Adrenal gland (tissue), 12 donors: ENCODE measurements around the gene C1QL4. TPM values are rescaled to one million over a fixed set of nuclear protein-coding genes. Genes with fewer than 3 reads are reported as not detected.

ENCODE experiments used
- DNase-seq, 7 donors: peaks; one replicate each; pipeline ENCODE4 v3.0.0-alpha.2; 2019 to 2020
- H3K27ac ChIP-seq, 5 donors: fragments of 200-600 bp; sonication (generic) in 4 of 5; 1 replicate in 3 of 5; 2 replicates in 2 of 5; pipeline versions ENCODE4 v1.5.1 to v1.8.0; 2016 to 2020; ENCODE audit warnings: mild to moderate bottlenecking in 1 of 5
- H3K27me3 ChIP-seq: fragments of 200-600 bp; 2 replicates; pipeline ENCODE4 v1.8.0; 2021
- H3K36me3 ChIP-seq, 2 donors: fragments of 200-600 bp; replicated peaks in 1 of 2; 1 replicate in 1 of 2; 2 replicates in 1 of 2; pipeline versions ENCODE4 v1.5.1 to v1.8.0; 2018 to 2022
- H3K4me1 ChIP-seq, 2 donors: fragments of 200-600 bp; replicated peaks in 1 of 2; 1 replicate in 1 of 2; 2 replicates in 1 of 2; pipeline versions ENCODE4 v1.5.1 to v1.8.0; 2018 to 2021
- H3K4me3 ChIP-seq, 4 donors: fragments of 200-600 bp; sonication (generic) in 3 of 4; one replicate each; pipeline ENCODE4 v1.5.1; 2016 to 2018
- H3K9me3 ChIP-seq, 3 donors: fragments of 200-600 bp; sonication (generic) in 1 of 3; replicated peaks in 1 of 3; 1 replicate in 2 of 3; 2 replicates in 1 of 3; pipeline versions ENCODE4 v1.5.1 to v1.8.0; 2016 to 2021
- CTCF ChIP-seq, 6 experiments: fragments of 450-650 bp in 4 of 6; fragments of 200-600 bp in 2 of 6; sonication (generic) in 1 of 6; IDR thresholded peaks; 1 replicate in 5 of 6; 2 replicates in 1 of 6; pipeline versions ENCODE4 v1.5.1 to v1.8.0; 2016 to 2021; ENCODE audit warnings: antibody characterized with exemption in 6 of 6, mild to moderate bottlenecking in 2 of 6, moderate library complexity in 1 of 6
- POLR2A ChIP-seq, 2 donors: fragments of 450-650 bp; IDR thresholded peaks; one replicate each; pipeline ENCODE4 v1.6.1; 2017; ENCODE audit warnings: antibody characterized with exemption in 2 of 2, mild to moderate bottlenecking in 2 of 2, moderate library complexity in 1 of 2
- WGBS, 4 donors: extraction: QIAGEN DNeasy Blood & Tissue Kit in 2 of 4; methylation state at CpG; one replicate each; pipeline versions ENCODE4 v1.1.5 to v1.1.7; 2013 to 2017; 5-methylcytosine and 5-hydroxymethylcytosine counted together
- intact Hi-C, 2 donors: fragments of 100-400 bp; cut with DNase I; formaldehyde crosslinking; loops; one replicate each; pipeline versions ENCODE4 v1.14.1 to v1.15.0; 2022 to 2023
- polyA plus RNA-seq, 3 donors: library from polyadenylated mRNA; stranded (reverse); fragments of 200-250 nt in 2 of 3; fragments of 350-450 nt in 1 of 3; fragmentation: Illumina TruSeq in 1 of 3; extraction: RNeasy Lipid Tissue Mini Kit (QIAGEN cat#74804) in 1 of 3; gene quantifications; one replicate each; pipeline ENCODE4 v1.2.3, GENCODE V29; 2013 to 2014
- total RNA-seq, 9 donors: library from RNA; depleted of rRNA in 4 of 9; stranded (reverse); fragments of >200 nt in 4 of 9; fragments of 120-200 nt in 1 of 9; fragmentation: NEBNext Ultra II Directional in 1 of 9; extraction: Animal tissue kit (Norgen Biotek cat#: 25700) in 1 of 9; gene quantifications; one replicate each; pipeline versions ENCODE4 v1.1.0 to v1.2.4, GENCODE V29; 2013 to 2023
- donor health status: healthy with polysubstance abuse.
- donor health status: Bipolar disorder and iron deficiency.
- donor health status: DM: yes; HTN: yes; CAD: no.
- donor health status: DM: no; HTN: no; CAD: no.
- donor health status: DM: no; HTN: no; CAD: no.
- donor health status: DM: yes; HTN: yes; CAD: no.

C1QL4 gene
- total and polyA plus RNA-seq, 12 donors, result 0.14 to 0.20 TPM; not detected in 10

GRCh38 chr12:49305762-49306510 lies 31.1 kb downstream of the C1QL4 start:
- 80 to 87% (median 81%) methylated on average over 6 of the region's 6 CpGs for WGBS, 4 donors
- intact Hi-C loops, result no loop called here
- no peaks in the 10 kb centered on the region for H3K27me3 ChIP-seq

DNA sequence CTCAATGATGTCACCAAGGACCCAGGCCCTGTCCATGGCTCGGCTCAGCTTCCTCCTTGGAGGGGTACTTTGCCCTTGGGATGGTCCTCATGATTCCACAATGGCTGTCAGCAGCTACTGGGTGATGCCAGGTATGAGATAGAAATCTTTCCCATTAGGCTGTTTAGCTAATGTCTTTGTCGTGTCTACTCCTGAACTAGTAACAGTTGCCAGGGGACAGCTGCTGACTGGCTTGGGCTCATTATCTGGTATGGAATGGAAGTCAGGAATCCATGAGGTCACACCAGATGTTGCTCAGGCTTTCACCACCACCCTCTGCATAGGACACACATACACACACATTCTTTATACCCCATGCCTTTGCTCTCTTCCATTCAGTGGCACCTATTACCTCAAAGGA lies 32.8 kb downstream of the C1QL4 start:
- peaks cover 1% of the 10 kb centered on the region for H3K27me3 ChIP-seq
- 79 to 88% (median 81%) methylated on average over 2 of the region's 2 CpGs for WGBS, 4 donors

More at GRCh38 chr12:49305762-49306510, 31.1 kb downstream of the C1QL4 start:
- H3K9me3 ChIP-seq, result no peaks in the 10 kb centered on the region
- H3K27ac ChIP-seq, result no peak overlapping the region
- no peak overlapping the region for H3K4me3 ChIP-seq
- H3K4me1 ChIP-seq, result no peaks in the 10 kb centered on the region
- no peak for DNase-seq
- TF ChIP-seq CTCF (IDR thresholded peaks at IDR 0.05), result no peak
- no peak for TF ChIP-seq POLR2A (IDR thresholded peaks at IDR 0.05)
- no peaks in the 10 kb centered on the region for H3K36me3 ChIP-seq

GRCh38 chr12:49301760-49302159 lies 35.2 kb downstream of the C1QL4 start:
- no peaks in the 10 kb centered on the region for H3K9me3 ChIP-seq
- DNase-seq, result no peak
- peaks cover 21% of the 10 kb centered on the region for H3K27me3 ChIP-seq
- WGBS, 4 donors, result 70 to 76% (median 74%) methylated on average over 4 of the region's 4 CpGs
- intact Hi-C loops, result no loop called here
- no peak overlapping the region for H3K4me3 ChIP-seq
- H3K36me3 ChIP-seq, result no peaks in the 10 kb centered on the region
- no peak overlapping the region for H3K27ac ChIP-seq
- peaks cover 8 to 9% of the 10 kb centered on the region in 2 donors for H3K4me1 ChIP-seq
- no peak for TF ChIP-seq POLR2A (IDR thresholded peaks at IDR 0.05)
- no peak for TF ChIP-seq CTCF (IDR thresholded peaks at IDR 0.05)

More for the DNA sequence above, 32.8 kb downstream of the C1QL4 start:
- H3K4me3 ChIP-seq, result no peak overlapping the region
- TF ChIP-seq CTCF (IDR thresholded peaks at IDR 0.05), result no peak
- no peak for TF ChIP-seq POLR2A (IDR thresholded peaks at IDR 0.05)
- H3K9me3 ChIP-seq, result no peaks in the 10 kb centered on the region
- H3K27ac ChIP-seq, result no peak overlapping the region
- intact Hi-C loops, result no loop called here
- H3K36me3 ChIP-seq, result no peaks in the 10 kb centered on the region
- DNase-seq, result no peak
- H3K4me1 ChIP-seq, result no peaks in the 10 kb centered on the region

DNA sequence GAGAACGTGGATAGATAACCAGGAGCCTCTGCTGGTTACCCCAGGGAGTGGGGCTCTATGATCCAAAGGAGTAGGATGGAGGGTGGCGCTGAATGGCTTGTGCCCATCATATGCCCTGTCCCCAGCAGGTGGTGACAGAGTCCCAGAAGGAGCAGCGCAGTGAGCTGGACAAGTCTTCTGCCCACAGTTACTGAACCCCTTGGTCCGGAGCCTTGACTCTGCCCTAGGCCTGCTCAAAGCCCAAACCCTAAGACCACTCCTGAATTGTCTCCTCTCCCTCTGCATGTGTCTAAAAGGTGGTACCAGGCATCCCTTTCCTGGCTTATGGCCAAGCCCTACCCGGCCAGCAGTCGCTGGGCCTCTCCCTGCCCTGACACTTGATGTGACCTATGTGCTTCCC lies 38.8 kb downstream of the C1QL4 start:
- Histone ChIP-seq H3K4me1 (peaks cover 15 to 17% of the 10 kb centered on the region in 2 donors), H3K27ac (no peak overlapping the region), H3K4me3 (no peak overlapping the region), H3K36me3 (no peaks in the 10 kb centered on the region), H3K9me3 (no peaks in the 10 kb centered on the region), H3K27me3 (peaks cover 39% of the 10 kb centered on the region)
- DNase-seq, result no peak
- intact Hi-C loops, result no loop called here
- 34 to 59% (median 42%) methylated on average over 5 to 6 of the region's 6 CpGs for WGBS, 4 donors
- TF ChIP-seq POLR2A (IDR thresholded peaks at IDR 0.05), result no peak
- TF ChIP-seq CTCF (IDR thresholded peaks at IDR 0.05), result peak in 1 of 6 experiments; percentile 19
